HepG2 (cell line): ENCODE measurements around the gene SCRT2. TPM values are rescaled to one million over a fixed set of nuclear protein-coding genes. Genes with fewer than 3 reads are reported as not detected.

Experiments
- ATAC-seq: fragments of 200-7000 bp; cut with Tn5 transposase; 3 replicates; pipeline ENCODE4 v1.9.1; 2020; ENCODE audit warnings: mild to moderate bottlenecking, moderate library complexity
- BruUV-seq: library from RNA; stranded (reverse); fragments of 400-500 nt; replicated peaks from 2 replicates; lab custom pipeline; 2021; lab: Mats Ljungman, UMichigan
- CTCF ChIA-PET: fragments of 300-600 bp; formaldehyde crosslinking; extraction: SDS; loops from one replicate; lab custom pipeline; 2021; ENCODE audit warnings: low total read pairs, inconsistent platforms, low intra/inter-chr PET ratio; lab: Yijun Ruan, JAX
- POLR2A ChIA-PET: fragments of 350-600 bp; sonication (Branson Sonifier 250); formaldehyde crosslinking; loops from one replicate; lab custom pipeline; 2020; ENCODE audit warnings: antibody characterized with exemption, inconsistent platforms; lab: Yijun Ruan, JAX
- DNase-seq: peaks from one replicate; pipeline ENCODE4 v3.0.0-alpha.2; 2015; ENCODE audit warnings: low spot score
- FAIRE-seq: peaks from 3 replicates; lab custom pipeline; 2011; peaks lifted over from hg19 to GRCh38; lab: Jason Lieb, UNC
- H2AFZ ChIP-seq: one replicate; pipeline ENCODE4 v1.6.1; 2011; ENCODE audit warnings: low read length, inconsistent platforms
- H3K27ac ChIP-seq: fragments of 300-600 bp; 3 replicates; pipeline ENCODE4 v1.8.0; 2011; ENCODE audit warnings: mixed run types, mild to moderate bottlenecking, mixed read lengths, low read length, inconsistent platforms; ENCODE audit not compliant: insufficient read depth; ENCODE audit errors: extremely low read length
- H3K27me3 ChIP-seq, 2 experiments: fragments of 200-600 bp in 1 of 2; 2 replicates in 1 of 2; 3 replicates in 1 of 2; pipeline versions ENCODE4 v1.6.0 to v1.8.0; 2011; ENCODE audit warnings: low read length in 2 of 2, mild to moderate bottlenecking in 2 of 2, moderate library complexity in 2 of 2, inconsistent platforms in 1 of 2; ENCODE audit not compliant: insufficient read depth in 2 of 2, control insufficient read depth in 1 of 2
- H3K36me3 ChIP-seq, 2 experiments: fragments of 200-600 bp in 1 of 2; replicated peaks in 1 of 2; 2 replicates in 1 of 2; 3 replicates in 1 of 2; pipeline versions ENCODE4 v1.5.1 to v1.8.0; 2011; ENCODE audit warnings: low read length in 2 of 2, inconsistent platforms in 1 of 2; ENCODE audit not compliant: insufficient read depth in 2 of 2, control insufficient read depth in 1 of 2
- H3K4me1 ChIP-seq: 2 replicates; pipeline ENCODE4 v1.5.1; 2012; ENCODE audit warnings: low read length, inconsistent platforms; ENCODE audit not compliant: insufficient read depth
- H3K4me2 ChIP-seq: 2 replicates; pipeline ENCODE4 v1.6.0; 2011; ENCODE audit warnings: low read depth, low read length, inconsistent platforms
- H3K4me3 ChIP-seq, 3 experiments: fragments of 200-600 bp in 1 of 3; sonication (generic), shearing (Covaris generic) in 1 of 3; replicated peaks in 1 of 3; 2 replicates each; pipeline ENCODE4 v1.5.1; 2011 to 2016; ENCODE audit warnings: low read length in 3 of 3, inconsistent platforms in 2 of 3, low read depth in 2 of 3, mild to moderate bottlenecking in 2 of 3, control low read depth in 1 of 3, mixed read lengths in 1 of 3; ENCODE audit not compliant: insufficient read depth in 1 of 3
- H3K79me2 ChIP-seq: one replicate; pipeline ENCODE4 v1.6.1; 2011; ENCODE audit warnings: low read length, inconsistent platforms; ENCODE audit not compliant: insufficient read depth
- H3K9ac ChIP-seq: 2 replicates; pipeline ENCODE4 v1.6.0; 2011; ENCODE audit warnings: mild to moderate bottlenecking, low read depth, low read length, inconsistent platforms; ENCODE audit not compliant: insufficient read depth
- H3K9me3 ChIP-seq: 2 replicates; pipeline ENCODE4 v1.5.1; 2012; ENCODE audit warnings: mild to moderate bottlenecking, low read length
- H4K20me1 ChIP-seq: 2 replicates; pipeline ENCODE4 v1.6.0; 2011; ENCODE audit warnings: inconsistent platforms, mild to moderate bottlenecking, low read length, moderate library complexity; ENCODE audit not compliant: insufficient read depth
- BATF2 ChIP-seq: sonication (generic); formaldehyde crosslinking; IDR thresholded peaks from 2 replicates; pipeline ENCODE4 v1.8.0; 2022; ENCODE audit warnings: mild to moderate bottlenecking, missing genetic modification reagents, moderate library complexity
- REL ChIP-seq: sonication (generic); formaldehyde crosslinking; conservative IDR thresholded peaks from 2 replicates; pipeline ENCODE4 v1.8.0; 2022; ENCODE audit warnings: mild to moderate bottlenecking, missing genetic modification reagents, moderate library complexity
- ZNF20 ChIP-seq: sonication (generic); formaldehyde crosslinking; IDR thresholded peaks from 2 replicates; pipeline ENCODE4 v1.4.0; 2020; ENCODE audit warnings: mild to moderate bottlenecking, moderate library complexity, missing genetic modification reagents
- ZNF30 ChIP-seq: sonication (generic); formaldehyde crosslinking; IDR thresholded peaks from 2 replicates; pipeline ENCODE4 v1.5.0; 2020; ENCODE audit warnings: mild to moderate bottlenecking, missing genetic modification reagents
- ZNF414 ChIP-seq: sonication (generic); formaldehyde crosslinking; IDR thresholded peaks from 2 replicates; pipeline ENCODE4 v1.5.0; 2020; ENCODE audit warnings: missing genetic modification reagents
- ZNF670 ChIP-seq: sonication (generic); formaldehyde crosslinking; IDR thresholded peaks from 2 replicates; pipeline ENCODE4 v1.8.0; 2022; ENCODE audit warnings: mild to moderate bottlenecking, missing genetic modification reagents, borderline replicate concordance
- ZSCAN25 ChIP-seq: sonication (generic); formaldehyde crosslinking; IDR thresholded peaks from 2 replicates; pipeline ENCODE4 v1.8.0; 2022; ENCODE audit warnings: mild to moderate bottlenecking, missing genetic modification reagents
- WGBS: methylation state at CpG from one replicate; pipeline ENCODE4 v1.1.6; 2017; ENCODE audit warnings: low lambda C conversion rate; 5-methylcytosine and 5-hydroxymethylcytosine counted together
- in situ Hi-C: cut with HindIII; loops from 2 replicates; pipeline ENCODE4 v1.10.0; 2017; ENCODE audit warnings: low pct_unique_long_range_greater_than_20kb; ENCODE audit not compliant: extremely low pct_ligation_motif_present
- intact Hi-C: fragments of 100-400 bp; cut with micrococcal nuclease; formaldehyde crosslinking; loops from one replicate; pipeline ENCODE4 v1.10.0; 2022; ENCODE audit not compliant: unreplicated experiment
- polyA plus RNA-seq, 8 experiments: library from polyadenylated mRNA; depleted of rRNA in 3 of 8; stranded (reverse) in 7 of 8; unstranded in 1 of 8; fragments of >200 nt; fragmentation: Illumina TruSeq in 4 of 8; extraction: Trizol in 4 of 8; gene quantifications; 2 replicates each; pipeline versions ENCODE4 v1.2.1 to v1.2.3, GENCODE V29; 2011 to 2016; ENCODE audit warnings: low read depth in 4 of 8, missing spikeins in 1 of 8, mixed read lengths in 1 of 8; ENCODE audit not compliant: insufficient read depth in 1 of 8
- total RNA-seq, 5 experiments: library from RNA; depleted of rRNA; stranded (reverse); fragments of >200 nt; fragmentation: Illumina TruSeq; extraction: Trizol; gene quantifications; 2 replicates each; pipeline ENCODE4 v1.2.3, GENCODE V29; 2016; ENCODE audit warnings: low read depth in 1 of 5
- TF ChIP-seq, protein P1 (sequence below): sonication (generic); formaldehyde crosslinking; IDR thresholded peaks from 2 replicates; pipeline ENCODE4 v1.4.0; 2020; ENCODE audit warnings: missing genetic modification reagents, borderline replicate concordance
- TF ChIP-seq, protein P2 (sequence below): sonication (generic); formaldehyde crosslinking; conservative IDR thresholded peaks from 2 replicates; pipeline ENCODE4 v1.8.1; 2023; ENCODE audit warnings: missing genetic modification reagents

The SCRT2 gene
- total and polyA plus RNA-seq, 2 of the 13 experiments (the other 11 are each of a cell fraction or from before 2014, with no cell fraction given), result not detected

DNA sequence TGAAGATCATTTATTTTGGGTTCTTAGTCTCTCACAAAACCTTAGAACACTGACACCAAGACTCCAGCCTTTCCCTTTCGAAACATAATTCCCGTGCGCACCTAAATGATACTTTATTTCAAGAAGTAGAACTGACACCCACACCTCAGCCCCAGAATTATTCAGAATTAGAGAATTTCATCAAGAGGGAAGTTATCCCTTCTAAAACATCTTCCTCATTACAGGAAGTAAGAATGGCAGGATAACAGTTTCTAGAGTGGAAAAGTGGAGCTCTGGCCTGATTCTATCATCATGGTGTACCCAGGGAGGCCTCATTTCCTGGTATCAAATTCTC, 21.2 kb downstream of the SCRT2 start:
- POLR2A ChIA-PET, result interaction anchor here (0.6 kb wide), 2 partner anchors 111 to 307 kb away, joined by 3 read pairs; partner anchors contain the start of gene CSNK2A1
- Histone ChIP-seq H3K4me2 (peak overlapping the region; percentile 99), H3K4me1 (peaks cover 37% of the 10 kb centered on the region), H4K20me1 (no peaks in the 10 kb centered on the region), H3K27ac (peak overlapping the region; percentile 75), H3K36me3 (peaks cover 2 to 13% of the 10 kb centered on the region in 2 experiments; a peak in 3 of 5 replicates), H3K27me3 (peaks cover 8 to 42% of the 10 kb centered on the region in 2 experiments; a peak in 4 of 5 replicates), H3K79me2 (peaks cover 13% of the 10 kb centered on the region), H3K9me3 (no peaks in the 10 kb centered on the region), H2AFZ (no peak overlapping the region), H3K4me3 (no peak overlapping the region), H3K9ac (no peak overlapping the region)
- no peak for ATAC-seq
- intact Hi-C loops, result no loop called here
- 76% methylated on average over 3 of the region's 3 CpGs for WGBS
- DNase-seq, result no peak
- in situ Hi-C loops, result no loop called here
- CTCF ChIA-PET, result interaction anchor here (1.2 kb wide), 1 partner anchor 93 kb away, joined by 3 read pairs; no protein-coding TSS in a partner anchor
- 0 out of 2 replicates have a peak, but pooled peaks have one; percentile 8 for TF ChIP-seq ZNF414
- TF ChIP-seq REL, result 0 out of 2 replicates have a peak, but pooled peaks have one; percentile 11
- TF ChIP-seq, protein P1, sequence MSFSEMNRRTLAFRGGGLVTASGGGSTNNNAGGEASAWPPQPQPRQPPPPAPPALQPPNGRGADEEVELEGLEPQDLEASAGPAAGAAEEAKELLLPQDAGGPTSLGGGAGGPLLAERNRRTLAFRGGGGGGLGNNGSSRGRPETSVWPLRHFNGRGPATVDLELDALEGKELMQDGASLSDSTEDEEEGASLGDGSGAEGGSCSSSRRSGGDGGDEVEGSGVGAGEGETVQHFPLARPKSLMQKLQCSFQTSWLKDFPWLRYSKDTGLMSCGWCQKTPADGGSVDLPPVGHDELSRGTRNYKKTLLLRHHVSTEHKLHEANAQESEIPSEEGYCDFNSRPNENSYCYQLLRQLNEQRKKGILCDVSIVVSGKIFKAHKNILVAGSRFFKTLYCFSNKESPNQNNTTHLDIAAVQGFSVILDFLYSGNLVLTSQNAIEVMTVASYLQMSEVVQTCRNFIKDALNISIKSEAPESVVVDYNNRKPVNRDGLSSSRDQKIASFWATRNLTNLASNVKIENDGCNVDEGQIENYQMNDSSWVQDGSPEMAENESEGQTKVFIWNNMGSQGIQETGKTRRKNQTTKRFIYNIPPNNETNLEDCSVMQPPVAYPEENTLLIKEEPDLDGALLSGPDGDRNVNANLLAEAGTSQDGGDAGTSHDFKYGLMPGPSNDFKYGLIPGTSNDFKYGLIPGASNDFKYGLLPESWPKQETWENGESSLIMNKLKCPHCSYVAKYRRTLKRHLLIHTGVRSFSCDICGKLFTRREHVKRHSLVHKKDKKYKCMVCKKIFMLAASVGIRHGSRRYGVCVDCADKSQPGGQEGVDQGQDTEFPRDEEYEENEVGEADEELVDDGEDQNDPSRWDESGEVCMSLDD (CRISPR knock-in tag), result 0 out of 2 replicates have a peak, but pooled peaks have one; percentile 2
- no peak for TF ChIP-seq ZNF20
- no peak for TF ChIP-seq ZSCAN25
- TF ChIP-seq ZNF670, result 0 out of 2 replicates have a peak, but pooled peaks have one; percentile 1
- TF ChIP-seq BATF2 (CRISPR knock-in tag), result 0 out of 2 replicates have a peak, but pooled peaks have one; percentile 27
- TF ChIP-seq, protein P2, sequence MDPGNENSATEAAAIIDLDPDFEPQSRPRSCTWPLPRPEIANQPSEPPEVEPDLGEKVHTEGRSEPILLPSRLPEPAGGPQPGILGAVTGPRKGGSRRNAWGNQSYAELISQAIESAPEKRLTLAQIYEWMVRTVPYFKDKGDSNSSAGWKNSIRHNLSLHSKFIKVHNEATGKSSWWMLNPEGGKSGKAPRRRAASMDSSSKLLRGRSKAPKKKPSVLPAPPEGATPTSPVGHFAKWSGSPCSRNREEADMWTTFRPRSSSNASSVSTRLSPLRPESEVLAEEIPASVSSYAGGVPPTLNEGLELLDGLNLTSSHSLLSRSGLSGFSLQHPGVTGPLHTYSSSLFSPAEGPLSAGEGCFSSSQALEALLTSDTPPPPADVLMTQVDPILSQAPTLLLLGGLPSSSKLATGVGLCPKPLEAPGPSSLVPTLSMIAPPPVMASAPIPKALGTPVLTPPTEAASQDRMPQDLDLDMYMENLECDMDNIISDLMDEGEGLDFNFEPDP (CRISPR knock-in tag), result 0 out of 2 replicates have a peak, but pooled peaks have one; percentile 16
- 0 out of 2 replicates have a peak, but pooled peaks have one; percentile 11 for TF ChIP-seq ZNF30 (CRISPR knock-in tag)
- no TSS peak for BruUV-seq
- no peak for FAIRE-seq
